ENCODE measurements around the gene ARHGAP28. TPM values are rescaled to one million over a fixed set of nuclear protein-coding genes. Genes with fewer than 3 reads are reported as not detected.

Gene ARHGAP28
- total and polyA plus RNA-seq, 10 of the 15 experiments (the other 5 are each of a cell fraction or from before 2014, with no cell fraction given): not detected

GRCh38 chr18:6745504-6746031, 16.1 kb downstream of the ARHGAP28 start:
- TF ChIP-seq E2F4 (IDR thresholded peaks at IDR 0.05; ENCODE audit: low read depth, low read length) (no peak), SMAD5 (IDR thresholded peaks at IDR 0.05; ENCODE audit: low read depth) (no peak), ZBTB40 (IDR thresholded peaks at IDR 0.05; ENCODE audit: borderline replicate concordance) (no peak), WRNIP1 (IDR thresholded peaks at IDR 0.05; ENCODE audit: borderline replicate concordance, low read depth, low read length) (no peak), CEBPZ (IDR thresholded peaks at IDR 0.05; ENCODE audit: low read depth, low read length) (no peak), EGR1 (IDR thresholded peaks at IDR 0.05; ENCODE audit: borderline replicate concordance in 1 of 2, low read depth in 2 of 2, low read length in 2 of 2) (no peak), RELA (IDR thresholded peaks at IDR 0.05; ENCODE audit: borderline replicate concordance, partially characterized antibody) (no peak), CBX3 (IDR thresholded peaks at IDR 0.05; ENCODE audit: borderline replicate concordance, low read depth) (no peak), E2F8 (IDR thresholded peaks at IDR 0.05; ENCODE audit: low read depth, partially characterized antibody) (no peak)
- H3K4me2 ChIP-seq (ENCODE audit: control insufficient read depth, insufficient read depth): no peak overlapping the region
- SMC1A ChIA-PET (ENCODE audit: uncharacterized antibody, unreplicated experiment): no interaction called here

More at GRCh38 chr18:6745504-6746031, 16.1 kb downstream of the ARHGAP28 start:
- BruUV-seq (replicated peaks): no TSS peak
- 0% methylated on average over 5 of the region's 5 CpGs for WGBS (ENCODE audit: insufficient coverage, insufficient replicate concordance, low lambda C conversion rate, missing lambda C conversion rate)
- H4K20me1 ChIP-seq (ENCODE audit: control insufficient read depth, insufficient read depth): no peaks in the 10 kb centered on the region
- DNase-seq (ENCODE audit: low read depth, low spot score) (no peak), ATAC-seq (no peak), FAIRE-seq (no peak)
- H3K4me1 ChIP-seq (ENCODE audit: control insufficient read depth, insufficient read depth, low read length): no peaks in the 10 kb centered on the region
- no peak overlapping the region for H3K4me3 ChIP-seq
- no peak overlapping the region for H3K27ac ChIP-seq (ENCODE audit: control insufficient read depth, insufficient read depth)
- ChIA-PET POLR2A (no interaction called here), CTCF (no interaction called here), RAD21 (ENCODE audit: unreplicated experiment) (no interaction called here)
- no peaks in the 10 kb centered on the region for H3K27me3 ChIP-seq (replicated peaks in 1 of 2; ENCODE audit: control insufficient read depth in 2 of 2, insufficient read depth in 2 of 2, low read length in 1 of 2)
- no peak overlapping the region for H2AFZ ChIP-seq (ENCODE audit: control insufficient read depth, low read depth, low read length)
- no peaks in the 10 kb centered on the region for H3K36me3 ChIP-seq (ENCODE audit: control insufficient read depth in 2 of 2, insufficient read depth in 2 of 2, low read length in 1 of 2)
- in situ Hi-C loops (cut with MboI): no loop called here
- H3K9ac ChIP-seq (ENCODE audit: control insufficient read depth, insufficient read depth, low read length): no peak overlapping the region
- no peaks in the 10 kb centered on the region for H3K9me3 ChIP-seq (replicated peaks; ENCODE audit: control insufficient read depth, insufficient read depth, low read length)
- H3K79me2 ChIP-seq (ENCODE audit: control insufficient read depth, insufficient read depth, low read length): no peaks in the 10 kb centered on the region
- intact Hi-C loops (cut with micrococcal nuclease; ENCODE audit: unreplicated experiment): loop anchor here (10.0 kb wide), 1 partner anchor 201 kb away; no protein-coding TSS in a partner anchor
